Measurements from ENCODE around the gene NAP1L4.

Gene NAP1L4

GRCh38 chr11:2974272-2974671 lies 17.9 kb downstream of the NAP1L4 start:
- Histone ChIP-seq H3K36me3 (replicated peaks; ENCODE audit: low read depth, low read length) (peaks cover 85% of the 10 kb centered on the region), H4K20me1 (ENCODE audit: insufficient read depth, low read length) (peaks cover 20% of the 10 kb centered on the region), H3K9ac (ENCODE audit: low read length) (no peak overlapping the region), H2AFZ (ENCODE audit: low read depth, low read length) (no peak overlapping the region), H3K27me3 (ENCODE audit: low read depth, low read length) (no peaks in the 10 kb centered on the region), H3K9me3 (ENCODE audit: insufficient read depth, low read length) (no peaks in the 10 kb centered on the region), H3K27ac (ENCODE audit: low read length) (no peak overlapping the region), H3K4me3 (ENCODE audit: low read length) (no peak overlapping the region), H3K4me2 (ENCODE audit: low read length) (no peak overlapping the region), H3K4me1 (ENCODE audit: low read length) (no peaks in the 10 kb centered on the region), H3K79me2 (ENCODE audit: low read length) (peaks cover 82% of the 10 kb centered on the region)
- TF ChIP-seq EZH2phosphoT487 (IDR thresholded peaks at IDR 0.05; ENCODE audit: low read depth) (no peak), CTCF (IDR thresholded peaks at IDR 0.05; ENCODE audit: low read depth, low read length) (no peak)

- Histone ChIP-seq H3K9me3 (ENCODE audit: insufficient read depth, low read length) (no peaks in the 10 kb centered on the region), H3K79me2 (ENCODE audit: low read length) (peaks cover 72% of the 10 kb centered on the region), H4K20me1 (ENCODE audit: insufficient read depth, low read length) (peaks cover 39% of the 10 kb centered on the region), H3K4me2 (ENCODE audit: low read length) (no peak overlapping the region), H3K9ac (ENCODE audit: low read length) (no peak overlapping the region), H3K27me3 (ENCODE audit: low read depth, low read length) (no peaks in the 10 kb centered on the region), H3K27ac (ENCODE audit: low read length) (no peak overlapping the region), H3K4me1 (ENCODE audit: low read length) (no peaks in the 10 kb centered on the region), H3K4me3 (ENCODE audit: low read length) (no peak overlapping the region), H3K36me3 (replicated peaks; ENCODE audit: low read depth, low read length) (peaks cover 84% of the 10 kb centered on the region), H2AFZ (ENCODE audit: low read depth, low read length) (no peak overlapping the region)
- no peak for TF ChIP-seq CTCF (IDR thresholded peaks at IDR 0.05; ENCODE audit: low read depth, low read length)
- TF ChIP-seq EZH2phosphoT487 (IDR thresholded peaks at IDR 0.05; ENCODE audit: low read depth): no peak
These were observed 23.7 kb downstream of the NAP1L4 start for GRCh38 chr11:2968341-2968900.

- Histone ChIP-seq H3K9ac (ENCODE audit: low read length) (no peak overlapping the region), H3K27ac (ENCODE audit: low read length) (no peak overlapping the region), H3K36me3 (replicated peaks; ENCODE audit: low read depth, low read length) (peaks cover 77% of the 10 kb centered on the region), H3K79me2 (ENCODE audit: low read length) (peaks cover 77% of the 10 kb centered on the region), H4K20me1 (ENCODE audit: insufficient read depth, low read length) (peaks cover 61% of the 10 kb centered on the region), H3K4me3 (ENCODE audit: low read length) (no peak overlapping the region), H2AFZ (ENCODE audit: low read depth, low read length) (no peak overlapping the region), H3K27me3 (ENCODE audit: low read depth, low read length) (no peaks in the 10 kb centered on the region), H3K4me2 (ENCODE audit: low read length) (no peak overlapping the region), H3K9me3 (ENCODE audit: insufficient read depth, low read length) (no peaks in the 10 kb centered on the region), H3K4me1 (ENCODE audit: low read length) (peaks cover 16% of the 10 kb centered on the region)
- TF ChIP-seq EZH2phosphoT487 (IDR thresholded peaks at IDR 0.05; ENCODE audit: low read depth) (no peak), CTCF (IDR thresholded peaks at IDR 0.05; ENCODE audit: low read depth, low read length) (no peak)
These were observed 27.3 kb downstream of the NAP1L4 start for GRCh38 chr11:2964782-2965181.

- Histone ChIP-seq H3K36me3 (replicated peaks; ENCODE audit: low read depth, low read length) (peaks cover 79% of the 10 kb centered on the region), H3K4me2 (ENCODE audit: low read length) (no peak overlapping the region), H3K4me1 (ENCODE audit: low read length) (peaks cover 16% of the 10 kb centered on the region), H3K9ac (ENCODE audit: low read length) (no peak overlapping the region), H4K20me1 (ENCODE audit: insufficient read depth, low read length) (peaks cover 59% of the 10 kb centered on the region), H3K27me3 (ENCODE audit: low read depth, low read length) (no peaks in the 10 kb centered on the region), H2AFZ (ENCODE audit: low read depth, low read length) (no peak overlapping the region), H3K9me3 (ENCODE audit: insufficient read depth, low read length) (no peaks in the 10 kb centered on the region), H3K79me2 (ENCODE audit: low read length) (peaks cover 68% of the 10 kb centered on the region), H3K4me3 (ENCODE audit: low read length) (no peak overlapping the region), H3K27ac (ENCODE audit: low read length) (no peak overlapping the region)
- TF ChIP-seq EZH2phosphoT487 (IDR thresholded peaks at IDR 0.05; ENCODE audit: low read depth) (no peak), CTCF (IDR thresholded peaks at IDR 0.05; ENCODE audit: low read depth, low read length) (no peak)
These were observed 28.4 kb downstream of the NAP1L4 start for GRCh38 chr11:2963761-2964160.

Measured in OCI-LY3 (cell line).